ENCODE results near the gene SYK. TPM values are rescaled to one million over a fixed set of nuclear protein-coding genes. Genes with fewer than 3 reads are reported as not detected.

Gene SYK
- total RNA-seq, 2 donors from 2014 or later: 4.5 to 43.6 TPM

DNA sequence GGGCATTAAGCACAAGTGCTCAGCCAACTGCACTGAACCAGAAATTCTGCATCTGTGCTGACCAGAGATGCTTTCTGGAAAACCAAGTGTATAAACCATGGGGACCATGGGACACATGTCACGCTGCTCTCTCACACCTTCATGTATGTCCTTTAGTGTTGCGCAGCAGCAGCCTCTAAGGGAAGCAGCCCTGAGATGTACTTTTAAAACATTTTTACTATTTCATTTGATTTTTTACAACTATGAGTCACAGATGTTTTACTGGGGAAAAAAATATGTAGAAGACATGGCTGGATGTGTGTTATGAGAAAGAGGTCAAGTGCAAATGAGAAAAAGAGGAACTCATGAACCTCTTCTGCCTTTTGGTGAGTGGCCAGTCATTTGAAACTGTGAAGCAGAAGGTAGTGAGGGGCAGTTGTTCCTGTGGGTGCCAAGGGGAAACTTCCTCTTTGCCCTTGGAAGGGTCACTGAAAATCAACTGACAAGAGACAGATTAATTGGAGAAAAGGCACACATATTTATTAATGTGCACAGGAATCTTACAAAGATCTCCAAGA lies 31.4 kb upstream of the SYK start:
- Histone ChIP-seq H3K4me1 (replicated peaks) (no peaks in the 10 kb centered on the region), H3K9me3 (no peaks in the 10 kb centered on the region), H3K27ac (no peak overlapping the region), H3K27me3 (replicated peaks; ENCODE audit: insufficient read depth) (no peaks in the 10 kb centered on the region), H3K4me3 (no peak overlapping the region), H3K36me3 (no peaks in the 10 kb centered on the region)
- no peak for TF ChIP-seq POLR2AphosphoS5 (IDR thresholded peaks at IDR 0.05)
- TF ChIP-seq, protein P1, sequence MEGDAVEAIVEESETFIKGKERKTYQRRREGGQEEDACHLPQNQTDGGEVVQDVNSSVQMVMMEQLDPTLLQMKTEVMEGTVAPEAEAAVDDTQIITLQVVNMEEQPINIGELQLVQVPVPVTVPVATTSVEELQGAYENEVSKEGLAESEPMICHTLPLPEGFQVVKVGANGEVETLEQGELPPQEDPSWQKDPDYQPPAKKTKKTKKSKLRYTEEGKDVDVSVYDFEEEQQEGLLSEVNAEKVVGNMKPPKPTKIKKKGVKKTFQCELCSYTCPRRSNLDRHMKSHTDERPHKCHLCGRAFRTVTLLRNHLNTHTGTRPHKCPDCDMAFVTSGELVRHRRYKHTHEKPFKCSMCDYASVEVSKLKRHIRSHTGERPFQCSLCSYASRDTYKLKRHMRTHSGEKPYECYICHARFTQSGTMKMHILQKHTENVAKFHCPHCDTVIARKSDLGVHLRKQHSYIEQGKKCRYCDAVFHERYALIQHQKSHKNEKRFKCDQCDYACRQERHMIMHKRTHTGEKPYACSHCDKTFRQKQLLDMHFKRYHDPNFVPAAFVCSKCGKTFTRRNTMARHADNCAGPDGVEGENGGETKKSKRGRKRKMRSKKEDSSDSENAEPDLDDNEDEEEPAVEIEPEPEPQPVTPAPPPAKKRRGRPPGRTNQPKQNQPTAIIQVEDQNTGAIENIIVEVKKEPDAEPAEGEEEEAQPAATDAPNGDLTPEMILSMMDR (IDR thresholded peaks at IDR 0.05): no peak
- TF ChIP-seq POLR2A (IDR thresholded peaks at IDR 0.05): no peak
- WGBS: 93% methylated on average over 2 of the region's 2 CpGs
- intact Hi-C loops (cut with DNase I): no loop called here
- DNase-seq (ENCODE audit: low spot score): no peak

DNA sequence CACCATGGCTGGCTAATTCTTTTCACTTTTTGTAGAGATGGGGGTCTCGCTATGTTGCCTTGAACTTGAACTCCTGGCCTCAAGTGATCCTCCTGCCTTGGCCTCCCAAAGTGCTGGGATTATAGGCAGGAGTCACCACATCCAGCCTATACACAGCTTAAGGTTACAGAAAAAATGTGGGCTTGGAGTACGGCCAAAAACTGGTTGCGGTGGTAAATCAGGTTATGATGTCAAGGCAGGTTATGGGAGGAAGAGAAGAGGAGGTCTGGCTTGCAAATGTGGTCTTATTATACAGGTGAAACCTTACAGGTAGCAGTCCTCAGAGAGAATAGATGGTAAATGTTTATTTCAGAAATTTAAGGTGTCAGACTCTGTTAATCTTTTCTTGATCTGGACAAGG lies 30.7 kb upstream of the SYK start:
- intact Hi-C loops (cut with DNase I): no loop called here
- no peak overlapping the region for H3K4me3 ChIP-seq
- no peaks in the 10 kb centered on the region for H3K4me1 ChIP-seq (replicated peaks)
- H3K27me3 ChIP-seq (replicated peaks; ENCODE audit: insufficient read depth): no peaks in the 10 kb centered on the region
- no peaks in the 10 kb centered on the region for H3K36me3 ChIP-seq
- TF ChIP-seq, protein P1 (IDR thresholded peaks at IDR 0.05): no peak
- TF ChIP-seq POLR2AphosphoS5 (IDR thresholded peaks at IDR 0.05): no peak
- TF ChIP-seq POLR2A (IDR thresholded peaks at IDR 0.05): no peak
- H3K9me3 ChIP-seq: no peaks in the 10 kb centered on the region
- no peak overlapping the region for H3K27ac ChIP-seq
- WGBS: 62% methylated on average over 3 of the region's 3 CpGs
- no peak for DNase-seq (ENCODE audit: low spot score)

DNA sequence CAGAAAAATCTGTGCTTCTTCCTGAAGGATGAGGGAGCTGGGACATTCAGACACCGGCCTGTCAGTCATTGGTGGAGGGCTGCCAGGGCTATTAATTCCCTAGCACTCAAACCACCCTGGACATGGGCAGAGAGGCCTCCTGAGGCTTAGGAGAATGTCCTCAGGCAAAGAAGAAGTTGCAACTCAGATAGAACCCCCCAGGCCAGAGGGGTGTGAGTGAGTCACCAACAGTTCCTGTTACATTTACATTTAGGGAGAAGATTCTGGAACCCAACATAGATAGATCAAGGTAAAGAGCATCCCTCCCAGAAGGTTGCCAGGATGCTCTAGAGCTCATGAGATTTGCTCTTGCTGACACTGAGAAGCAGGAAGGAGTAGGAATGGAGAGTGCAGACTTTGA lies 29.2 kb upstream of the SYK start:
- intact Hi-C loops (cut with DNase I): no loop called here
- Histone ChIP-seq H3K9me3 (no peaks in the 10 kb centered on the region), H3K36me3 (no peaks in the 10 kb centered on the region), H3K27me3 (replicated peaks; ENCODE audit: insufficient read depth) (no peaks in the 10 kb centered on the region), H3K4me1 (replicated peaks) (no peaks in the 10 kb centered on the region), H3K27ac (no peak overlapping the region), H3K4me3 (no peak overlapping the region)
- TF ChIP-seq POLR2A (IDR thresholded peaks at IDR 0.05): no peak
- TF ChIP-seq POLR2AphosphoS5 (IDR thresholded peaks at IDR 0.05): no peak
- TF ChIP-seq, protein P1 (IDR thresholded peaks at IDR 0.05): no peak
- DNase-seq (ENCODE audit: low spot score): no peak
- WGBS: 90% methylated on average over 1 of the region's 1 CpG

DNA sequence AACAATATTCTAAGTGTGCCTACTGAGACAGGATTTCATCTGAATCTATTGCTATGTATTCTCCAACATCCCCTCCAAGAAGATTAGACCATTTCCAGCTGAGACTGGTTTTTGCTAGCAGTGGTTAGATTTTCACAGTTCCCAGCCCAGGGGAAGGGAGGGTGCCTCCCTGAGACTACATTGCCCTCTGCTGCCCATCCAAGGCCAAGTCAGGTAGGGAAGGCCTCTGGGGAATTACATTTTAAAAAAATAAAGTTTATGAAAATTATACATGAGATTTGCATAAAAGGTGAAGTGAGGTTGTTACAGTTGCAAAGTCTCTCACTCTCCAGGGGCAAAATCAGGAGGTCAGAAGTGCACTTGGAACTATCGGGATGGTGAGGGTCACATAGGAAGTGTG lies 28.0 kb upstream of the SYK start:
- no peaks in the 10 kb centered on the region for H3K9me3 ChIP-seq
- 92% methylated on average over 1 of the region's 1 CpG for WGBS
- H3K4me3 ChIP-seq: no peak overlapping the region
- TF ChIP-seq, protein P1 (IDR thresholded peaks at IDR 0.05): peak in 2 of 4 experiments; percentile 27 to 34
- TF ChIP-seq POLR2A (IDR thresholded peaks at IDR 0.05): no peak
- no peak for TF ChIP-seq POLR2AphosphoS5 (IDR thresholded peaks at IDR 0.05)
- no peaks in the 10 kb centered on the region for H3K27me3 ChIP-seq (replicated peaks; ENCODE audit: insufficient read depth)
- no peaks in the 10 kb centered on the region for H3K36me3 ChIP-seq
- DNase-seq (ENCODE audit: low spot score): no peak
- no peak overlapping the region for H3K27ac ChIP-seq
- intact Hi-C loops (cut with DNase I): no loop called here
- no peaks in the 10 kb centered on the region for H3K4me1 ChIP-seq (replicated peaks)

DNA sequence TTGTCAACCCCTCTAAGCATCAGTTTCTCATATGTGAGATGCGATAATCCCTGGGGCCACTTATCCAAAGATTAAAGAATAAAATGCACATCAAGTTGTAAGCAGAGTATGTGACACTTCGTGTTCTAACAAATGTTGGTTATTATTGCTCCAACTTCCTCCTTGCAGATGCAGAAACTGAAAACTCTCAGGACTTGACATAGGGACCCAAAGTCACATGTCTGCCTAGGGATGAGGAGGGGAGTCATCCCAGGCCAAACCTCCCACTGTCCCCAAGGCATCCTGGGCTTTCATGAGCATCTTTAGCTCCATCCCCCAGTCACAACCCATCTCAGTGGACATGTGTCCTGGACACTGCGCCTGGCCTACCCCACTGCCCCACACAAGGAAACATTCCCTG lies 27.5 kb upstream of the SYK start:
- no peak for DNase-seq (ENCODE audit: low spot score)
- Histone ChIP-seq H3K27ac (no peak overlapping the region), H3K36me3 (no peaks in the 10 kb centered on the region), H3K9me3 (no peaks in the 10 kb centered on the region), H3K4me3 (no peak overlapping the region), H3K27me3 (replicated peaks; ENCODE audit: insufficient read depth) (no peaks in the 10 kb centered on the region), H3K4me1 (replicated peaks) (no peaks in the 10 kb centered on the region)
- TF ChIP-seq POLR2AphosphoS5 (IDR thresholded peaks at IDR 0.05) (no peak), POLR2A (IDR thresholded peaks at IDR 0.05) (no peak)
- TF ChIP-seq, protein P1 (IDR thresholded peaks at IDR 0.05): no peak
- 85% methylated on average over 3 of the region's 3 CpGs for WGBS
- intact Hi-C loops (cut with DNase I): no loop called here
